ENCODE results near the gene SSBP3.

The SSBP3 gene

DNA sequence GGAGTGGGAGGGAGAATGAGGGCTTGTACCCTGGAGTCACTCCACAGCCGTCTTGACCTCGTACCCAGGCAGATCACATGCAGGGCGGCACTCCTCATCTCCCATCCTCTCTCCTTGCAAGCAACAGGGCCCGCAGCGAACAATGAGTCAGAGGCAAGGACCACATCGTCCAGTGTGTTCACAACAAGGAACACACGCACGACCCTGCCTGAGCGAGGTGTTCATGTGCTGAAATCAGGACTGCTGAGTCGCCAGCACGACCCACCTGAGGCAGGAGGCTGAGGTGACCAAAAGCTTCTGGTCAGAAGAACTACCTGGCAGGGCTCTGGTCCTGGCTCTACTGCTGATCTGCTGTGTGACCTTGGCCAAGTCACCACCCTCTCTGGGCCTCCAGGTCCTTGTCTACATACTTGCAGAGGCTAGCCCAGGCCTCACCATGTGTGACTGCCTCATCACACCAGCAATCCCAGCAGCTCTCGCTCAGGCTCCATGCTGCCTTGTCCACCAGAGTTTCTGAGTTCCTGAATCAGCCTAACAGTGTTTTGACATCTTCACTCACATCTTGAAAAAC, 78.0 kb downstream of the SSBP3 start:
- no peak for DNase-seq

DNA sequence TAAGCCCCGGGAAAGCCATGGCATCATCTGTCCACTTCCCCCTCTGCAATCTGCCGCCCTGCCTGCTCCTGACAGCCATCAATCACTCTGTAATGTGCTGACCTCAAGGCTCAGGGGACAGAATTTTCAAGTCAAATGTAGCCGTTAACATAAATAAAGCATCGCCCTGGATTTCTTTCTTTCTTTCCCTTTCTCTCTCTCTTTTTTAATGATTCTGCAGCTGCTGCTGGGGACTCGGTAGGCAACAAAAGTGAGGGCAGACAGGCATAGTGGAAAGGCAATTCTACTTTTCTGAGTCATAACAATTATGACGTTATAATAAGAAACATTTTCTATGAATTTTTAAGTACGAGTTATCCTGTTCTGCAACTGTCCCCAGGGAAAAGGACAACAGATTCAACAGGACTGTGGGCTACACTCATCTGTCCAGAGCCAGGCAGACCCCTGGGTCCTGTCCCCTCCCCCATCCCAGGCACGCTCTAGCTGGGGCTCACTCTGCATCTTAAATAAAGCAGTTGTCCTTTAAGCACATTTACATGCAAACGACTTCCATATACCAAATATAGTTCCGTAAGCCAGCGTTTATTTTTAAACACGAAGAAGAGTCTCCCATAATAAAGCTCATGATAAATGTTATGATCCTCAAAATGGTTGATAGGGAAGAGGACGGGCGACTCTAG, 78.7 kb downstream of the SSBP3 start:
- DNase-seq: no peak

DNA sequence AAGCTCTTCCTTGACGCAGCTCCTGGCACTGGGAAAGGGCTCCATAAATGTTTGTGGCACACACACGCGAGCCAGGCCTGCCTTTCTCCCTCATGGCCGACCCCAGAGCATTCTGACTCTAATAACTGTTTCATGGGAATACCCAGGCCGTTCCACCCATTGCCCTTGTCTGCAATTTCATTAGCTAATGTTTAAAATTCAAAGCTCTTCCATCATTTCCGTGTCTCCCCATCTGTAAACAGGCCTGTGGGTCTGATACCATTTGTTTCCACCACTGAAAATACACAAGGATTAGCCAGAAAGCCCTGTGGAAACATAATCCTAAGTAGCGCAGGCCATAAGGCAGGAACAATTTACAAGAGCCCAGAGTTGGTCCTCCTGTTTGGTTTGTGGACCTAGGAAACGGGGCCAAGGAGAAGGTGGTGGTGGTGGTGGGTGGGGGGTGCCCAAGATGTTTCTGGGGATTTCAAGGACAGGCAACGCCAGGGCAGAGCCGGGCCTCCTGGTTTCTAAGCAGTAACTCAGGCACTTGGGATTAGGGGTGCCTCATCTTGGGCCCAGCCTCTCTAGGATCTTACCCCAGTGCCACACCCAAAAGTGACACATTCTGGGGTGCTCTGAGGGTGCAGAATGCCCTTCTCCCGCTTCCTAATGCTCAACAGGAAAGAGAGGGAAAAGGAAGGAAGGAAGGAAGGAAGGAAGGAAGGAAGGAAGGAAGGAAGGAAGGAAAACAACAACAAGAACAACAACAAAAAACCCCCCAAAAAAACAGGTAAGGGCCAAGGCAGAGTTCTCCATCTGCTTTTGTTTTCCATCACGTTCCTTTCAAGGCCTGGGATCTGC, 79.4 kb downstream of the SSBP3 start:
- DNase-seq: no peak

DNA sequence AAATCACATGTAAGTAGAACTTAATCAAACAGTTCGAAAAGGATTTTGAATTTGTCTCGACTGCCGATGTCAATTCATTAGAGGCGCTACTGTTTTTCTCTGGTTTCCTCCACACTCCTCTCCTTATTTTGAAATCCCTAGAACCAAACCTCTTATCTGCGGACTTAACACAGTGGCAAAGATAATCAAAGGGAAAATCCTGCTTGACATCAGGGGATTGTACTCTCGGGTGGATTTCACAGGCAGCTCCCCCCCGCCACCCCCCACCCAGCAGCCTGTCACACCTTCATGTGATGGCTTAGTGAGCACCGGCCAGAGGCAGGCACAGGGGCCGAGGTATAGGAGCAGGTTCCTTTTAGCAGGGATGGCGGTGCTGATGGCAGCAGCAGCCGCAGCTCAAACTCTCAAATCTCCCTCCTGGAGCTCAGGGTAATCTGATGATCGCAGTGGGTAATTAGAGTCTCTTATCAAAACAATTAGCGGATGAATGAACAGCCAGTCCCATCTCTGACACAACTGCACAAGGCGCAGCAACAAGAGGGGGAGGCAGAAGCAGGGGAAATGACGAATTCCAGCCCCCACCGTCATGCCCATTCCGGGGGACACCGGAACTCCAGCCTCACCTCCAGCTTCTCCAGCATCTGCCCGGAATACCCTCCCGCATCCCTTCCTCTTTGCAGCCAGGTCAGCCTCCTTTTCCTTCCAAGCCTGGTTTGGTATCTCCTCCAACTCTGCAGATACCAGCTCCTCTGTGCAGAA, 80.3 kb downstream of the SSBP3 start:
- DNase-seq: no peak

DNA sequence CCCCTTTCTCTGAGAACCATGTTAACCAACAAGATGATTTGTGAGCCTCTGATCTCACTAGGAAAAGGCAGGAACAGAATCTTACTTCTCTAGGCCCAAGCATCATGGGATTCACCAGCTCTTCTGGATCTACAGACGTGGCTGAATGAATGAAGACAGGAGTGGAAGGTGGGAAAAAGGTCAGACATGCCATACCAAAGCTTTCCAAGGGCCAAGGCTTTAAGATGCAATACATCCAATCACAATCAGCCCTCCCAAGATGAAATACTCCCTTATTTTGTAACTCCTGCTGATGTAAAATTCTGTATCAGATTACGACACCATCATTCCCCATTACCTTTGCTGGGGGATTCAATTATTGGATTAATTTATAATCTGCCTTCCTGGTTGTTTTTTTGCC, 80.9 kb downstream of the SSBP3 start:
- no peak for DNase-seq

DNA sequence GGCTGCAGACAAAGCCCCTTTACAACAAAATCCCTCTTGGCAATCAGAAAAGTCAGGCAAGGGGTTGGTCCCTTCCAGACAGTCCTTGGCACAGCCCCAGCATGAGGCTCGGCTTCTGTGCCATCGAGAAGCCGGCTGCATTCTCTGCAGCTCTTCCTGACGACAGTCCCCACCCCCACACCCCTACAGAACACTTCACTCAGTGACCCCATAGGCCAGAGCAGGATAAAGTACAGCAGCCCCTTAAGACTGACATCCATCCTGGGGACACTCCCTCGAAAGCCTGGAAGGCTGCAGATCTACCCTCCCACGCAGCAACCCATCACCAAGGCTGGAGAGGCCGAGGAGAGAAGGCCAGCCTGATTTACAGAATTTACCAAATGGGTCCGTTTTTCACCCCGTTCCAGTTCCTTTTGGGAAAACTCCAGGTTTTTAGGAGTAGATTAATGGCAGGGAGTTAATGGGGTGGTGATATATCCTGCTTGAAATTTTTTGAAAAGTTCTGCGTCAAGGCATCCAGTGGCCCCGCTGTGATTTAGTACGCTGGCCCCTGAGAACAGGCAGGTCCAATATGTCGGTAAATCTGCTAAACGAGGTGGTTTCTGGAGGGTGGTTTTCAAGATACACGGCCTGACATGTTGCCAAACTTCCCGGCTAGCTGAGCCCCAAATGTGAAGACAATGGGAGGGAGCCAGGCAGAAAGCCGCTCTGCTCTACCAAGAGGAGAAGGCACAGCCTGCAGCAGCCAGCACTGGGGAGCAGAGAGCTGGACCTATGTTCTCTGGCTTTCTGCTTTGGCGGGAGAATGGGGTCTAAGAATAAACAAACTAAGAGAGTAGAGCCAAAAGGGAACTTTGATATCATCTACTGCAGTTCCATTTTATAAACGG, 81.7 kb downstream of the SSBP3 start:
- DNase-seq: no peak

DNA sequence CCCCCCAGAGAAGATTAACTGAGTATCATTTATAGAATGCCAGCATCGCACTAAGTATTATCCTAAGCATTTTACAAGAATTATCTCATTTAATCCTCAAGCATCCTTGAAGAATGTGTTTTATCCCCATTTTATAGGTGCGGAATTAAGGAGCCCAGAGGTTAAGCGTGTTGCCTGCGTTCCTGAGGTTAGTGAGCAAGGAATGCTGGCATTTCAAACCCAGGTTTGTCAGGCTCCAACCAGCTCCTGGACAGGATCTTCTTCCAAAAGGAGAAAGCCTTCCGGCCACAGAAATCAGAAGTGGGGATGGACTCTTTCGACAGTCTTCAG, 82.3 kb downstream of the SSBP3 start:
- no peak for DNase-seq

DNA sequence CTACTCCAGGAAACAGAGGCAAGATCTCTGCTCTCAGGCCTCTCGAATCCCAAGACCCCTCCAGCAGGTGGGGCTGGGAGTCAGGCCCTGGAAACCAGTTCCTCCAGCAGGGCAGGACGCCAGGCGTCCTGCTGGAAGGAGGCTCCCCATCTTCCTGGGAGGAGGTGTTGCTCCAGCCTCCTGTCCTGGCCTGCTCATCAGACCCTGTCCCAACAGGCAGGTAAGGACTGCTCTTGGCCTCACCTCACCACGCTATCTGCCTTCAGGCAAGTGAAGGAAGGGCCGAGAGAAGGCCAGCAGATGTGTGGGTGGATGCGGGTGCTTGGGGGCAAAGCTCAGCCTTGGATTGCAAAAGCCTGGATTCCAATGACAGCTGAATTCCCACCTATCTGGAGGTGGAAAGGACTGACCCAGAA, 82.9 kb downstream of the SSBP3 start:
- DNase-seq: no peak

DNA sequence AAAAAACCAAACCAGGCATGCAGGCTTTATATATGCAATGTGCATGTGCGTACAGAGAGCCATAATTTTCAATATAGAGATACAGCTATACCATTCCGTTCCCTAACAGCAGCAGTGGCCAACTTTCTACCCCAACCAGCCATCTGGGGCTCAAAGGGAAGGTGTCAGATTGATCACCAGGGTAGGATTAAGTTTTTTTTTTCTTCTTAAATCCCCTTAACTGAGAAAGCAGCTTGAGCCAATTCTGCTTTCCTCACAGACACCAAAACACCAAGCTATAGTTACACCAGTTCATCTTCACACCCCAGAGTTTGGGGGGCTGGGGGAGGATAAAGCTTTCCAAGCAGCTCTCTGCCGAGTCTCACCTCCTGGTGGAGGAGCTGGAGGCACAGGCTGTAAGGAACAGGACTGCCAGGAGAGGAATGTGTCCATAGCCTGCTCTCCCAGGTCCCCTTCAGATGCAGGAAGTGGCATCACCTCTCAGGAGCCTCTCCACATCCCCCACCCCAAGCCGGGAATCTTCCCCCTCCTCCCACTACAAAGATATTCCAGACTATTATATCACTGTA, 87.9 kb downstream of the SSBP3 start:
- DNase-seq: no peak

DNA sequence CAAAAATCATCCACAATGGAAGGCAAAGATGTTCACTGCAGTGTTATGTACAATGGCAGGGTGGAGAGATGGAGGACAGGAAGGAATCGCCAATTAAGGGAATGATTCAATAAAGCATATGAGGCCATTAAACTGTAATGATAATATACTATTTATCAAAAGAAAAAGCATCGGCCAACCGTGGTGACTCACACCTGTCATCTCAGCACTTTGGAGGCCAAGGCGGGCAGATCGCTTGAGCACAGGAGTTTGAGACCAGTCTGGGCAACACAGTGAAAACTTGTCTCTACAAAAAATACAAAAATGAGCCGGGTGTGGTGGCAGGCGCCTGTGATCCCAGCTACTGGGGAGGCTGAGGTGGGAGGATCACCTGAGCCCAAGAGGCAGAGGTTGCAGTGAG, 89.1 kb downstream of the SSBP3 start:
- DNase-seq: no peak

DNA sequence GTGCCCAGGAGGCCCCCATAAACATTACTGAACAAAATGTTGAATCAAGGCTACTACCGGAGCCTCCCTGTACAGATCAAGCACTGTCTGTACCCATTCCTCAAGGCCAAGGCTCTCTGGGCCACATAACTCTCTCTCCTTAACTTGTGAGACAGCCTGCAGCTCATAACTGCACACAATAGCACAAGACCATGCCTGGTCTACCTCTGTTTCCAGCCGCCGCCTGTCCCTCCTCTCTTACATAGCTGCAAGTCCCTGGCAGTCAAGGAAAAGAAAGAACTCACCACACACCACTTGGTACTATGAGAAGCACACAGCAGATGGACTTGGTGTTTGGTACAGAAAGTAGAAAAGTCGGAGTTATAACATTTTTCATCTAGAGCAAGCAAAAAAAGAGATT, 91.1 kb downstream of the SSBP3 start:
- no peak for DNase-seq

DNA sequence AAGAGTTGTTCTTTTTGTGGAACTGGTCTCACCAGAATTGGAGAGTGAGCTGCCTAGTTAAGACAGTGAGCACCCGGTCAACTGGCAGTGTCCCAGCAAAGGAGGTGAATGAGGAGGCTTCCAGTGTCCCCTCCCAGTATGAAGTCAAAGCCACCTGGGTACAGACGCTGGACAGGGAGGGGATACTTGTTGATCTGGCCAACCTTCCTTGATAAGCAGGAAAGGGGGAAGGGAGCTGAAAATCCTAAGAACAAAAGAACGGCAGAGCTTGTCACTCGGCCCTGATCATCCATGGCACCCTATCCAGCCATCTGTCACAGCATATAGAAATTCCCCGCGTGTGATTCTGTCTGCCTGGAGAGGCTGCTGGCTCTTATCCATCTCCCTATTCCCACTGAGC, 91.5 kb downstream of the SSBP3 start:
- no peak for DNase-seq

DNA sequence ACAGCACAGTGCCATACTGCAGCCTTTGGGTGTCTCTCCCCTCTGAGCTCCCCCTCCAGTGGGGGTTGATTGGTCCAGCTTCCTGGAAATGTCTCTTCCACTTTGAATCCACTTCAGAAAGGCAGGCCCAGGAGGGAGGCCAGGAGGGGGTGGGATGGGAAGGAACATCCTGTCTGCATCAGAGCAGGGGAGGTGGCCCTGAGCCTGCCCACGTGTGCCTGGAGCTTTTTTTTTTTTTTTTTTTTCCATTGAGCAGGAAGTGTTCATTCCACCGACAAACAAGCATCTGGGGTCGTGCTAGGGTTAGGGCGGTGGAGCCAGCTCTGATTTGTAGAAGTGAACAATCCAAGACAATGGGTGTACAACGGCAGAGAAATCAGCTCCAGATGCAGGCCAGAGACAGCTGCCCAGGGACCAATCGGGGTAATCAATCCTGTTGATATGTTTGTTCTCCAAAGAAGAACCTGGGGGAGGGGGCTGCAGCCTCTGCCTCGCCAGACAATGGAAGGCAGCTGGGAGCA, 93.3 kb downstream of the SSBP3 start:
- no peak for DNase-seq

DNA sequence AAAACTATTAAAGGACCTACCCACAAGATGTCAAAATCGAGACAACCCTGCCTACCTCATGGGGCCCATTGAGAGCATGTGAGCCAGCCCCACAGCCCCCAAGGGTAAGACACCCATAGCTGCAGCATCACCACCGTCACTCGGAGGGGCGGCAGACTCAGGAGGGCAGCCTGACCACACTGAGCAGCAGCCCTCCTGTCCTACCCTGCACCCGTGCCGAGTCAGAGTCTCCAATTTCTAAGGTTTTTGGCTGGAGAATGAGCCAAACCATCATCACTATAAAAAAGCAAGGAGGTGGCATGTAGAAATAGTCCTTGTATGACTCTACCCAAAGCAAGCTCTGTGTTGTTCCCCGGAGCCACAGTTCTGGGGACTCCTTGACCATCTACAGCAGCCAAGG, 94.7 kb downstream of the SSBP3 start:
- no peak for DNase-seq

DNA sequence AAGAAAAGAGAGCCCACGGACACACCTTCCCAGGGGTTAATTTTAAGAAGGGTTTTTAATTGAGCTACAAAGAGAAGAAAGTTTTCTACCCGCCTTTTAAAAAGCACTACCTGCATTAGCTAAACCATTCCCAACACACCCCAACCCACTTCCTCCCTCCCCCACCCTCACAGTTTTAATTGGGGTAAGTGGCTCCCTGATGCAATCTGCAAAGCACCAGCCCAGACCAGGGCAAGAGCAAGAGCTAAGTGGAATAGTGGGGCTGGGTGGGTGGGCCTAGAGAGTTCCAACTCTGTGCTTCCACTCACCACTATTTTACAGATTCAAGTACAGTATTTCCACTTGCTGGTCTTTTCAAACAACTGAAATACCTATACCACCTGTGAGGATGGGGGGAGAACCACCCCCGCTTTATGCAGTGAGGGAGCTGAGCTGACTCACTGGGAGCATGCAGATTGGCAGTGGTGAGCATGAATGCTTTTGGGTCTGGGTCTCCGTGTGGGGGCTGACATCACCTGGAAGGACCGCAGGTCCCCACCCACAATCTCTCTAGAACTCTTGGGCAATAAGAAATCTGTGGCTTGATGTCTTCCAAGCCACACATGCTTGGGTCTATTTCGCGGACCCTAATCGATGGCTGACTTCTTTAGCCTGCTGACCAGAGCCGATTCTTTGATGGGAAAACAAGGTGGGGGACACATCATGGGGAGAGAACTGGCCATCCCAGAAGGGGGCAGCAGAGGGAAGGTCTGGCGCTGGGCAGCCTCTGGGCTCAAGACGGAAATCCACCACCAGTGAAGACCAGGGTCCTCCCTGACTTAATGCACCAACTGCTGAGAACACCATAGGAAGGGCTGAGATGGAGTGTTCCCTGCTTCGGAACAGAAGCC, 95.5 kb downstream of the SSBP3 start:
- no peak for DNase-seq

DNA sequence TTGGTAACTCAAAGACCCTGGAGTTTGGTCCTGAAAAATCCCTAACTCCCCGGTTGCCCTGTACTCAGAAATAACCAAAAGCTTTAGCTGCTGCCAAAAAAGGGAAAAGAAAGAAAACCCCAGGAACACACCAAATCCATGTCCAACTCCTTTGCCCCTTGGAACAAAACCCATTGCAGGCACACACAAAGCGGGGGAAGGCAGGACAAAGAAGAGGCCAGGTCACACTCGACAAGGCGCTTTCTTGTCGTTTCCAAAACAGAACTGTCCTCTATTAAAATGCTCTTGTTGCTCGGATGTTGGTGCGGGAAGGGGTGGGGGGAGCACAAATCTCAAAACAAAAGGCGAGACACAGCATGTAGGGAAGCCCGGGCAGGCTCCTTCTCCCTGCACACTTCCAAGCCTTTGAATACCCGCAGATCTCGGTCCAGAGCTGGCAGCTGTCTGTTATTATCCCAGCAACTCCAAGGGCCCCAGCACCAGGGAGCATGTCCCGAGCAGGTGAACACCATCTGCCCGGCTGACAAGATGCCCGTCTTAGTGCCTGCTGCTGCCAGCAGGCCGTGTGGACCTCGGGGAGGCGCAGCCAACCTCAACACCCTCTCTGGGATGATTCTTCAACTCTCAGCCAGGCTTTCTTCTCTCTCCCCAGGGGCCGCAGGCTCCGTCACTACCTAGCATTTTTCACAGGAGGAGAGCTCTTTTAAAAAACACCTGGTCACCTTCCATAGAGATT, 96.4 kb downstream of the SSBP3 start:
- no peak for DNase-seq

DNA sequence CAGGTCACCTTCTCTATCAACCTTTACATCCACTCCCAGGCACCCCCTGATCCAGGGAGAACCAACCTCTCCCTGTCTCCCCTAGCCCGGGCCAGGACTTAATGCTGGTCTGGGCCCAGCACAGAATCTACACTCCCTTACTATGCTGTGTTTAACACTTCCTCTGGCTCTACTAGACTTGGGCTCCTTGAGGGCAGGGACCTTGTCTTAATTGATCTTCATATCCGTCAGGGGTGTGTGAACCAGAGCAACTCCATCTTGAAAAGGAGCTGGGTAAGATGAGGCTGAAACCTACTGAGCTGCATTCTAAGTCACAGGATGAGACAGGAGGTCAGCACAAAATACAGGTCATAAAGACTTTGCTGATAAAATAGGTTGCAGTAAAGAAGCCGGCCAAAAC, 98.9 kb downstream of the SSBP3 start:
- DNase-seq: no peak

DNA sequence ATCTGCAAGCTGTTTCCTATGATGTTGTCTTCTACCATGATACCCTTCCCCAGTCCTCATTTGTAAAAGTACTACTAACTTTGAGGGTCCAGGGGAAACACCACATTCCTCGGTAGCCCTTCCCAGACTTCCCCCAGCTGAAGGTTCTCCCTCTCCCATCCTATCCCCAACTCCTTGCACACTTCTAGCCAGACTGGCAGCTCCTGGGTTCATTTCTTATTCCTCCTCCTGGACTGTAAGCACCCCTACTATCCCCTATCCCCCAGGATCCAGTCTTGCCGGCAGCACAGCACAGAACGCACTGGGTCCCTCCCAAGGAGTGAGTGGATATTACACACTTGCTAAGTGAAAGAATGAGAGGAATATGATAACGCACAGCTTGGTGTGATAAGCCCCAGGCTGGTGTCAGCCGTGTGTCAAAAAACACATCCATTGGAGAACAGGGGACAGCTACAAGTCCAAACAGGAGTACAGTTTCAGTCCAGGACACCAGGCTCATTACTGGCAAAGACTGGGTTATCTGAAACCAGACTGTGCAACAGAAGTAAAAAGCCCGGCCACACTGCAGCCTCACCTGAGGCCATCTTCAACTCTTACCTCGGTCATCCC, 100.2 kb downstream of the SSBP3 start:
- no peak for DNase-seq

DNA sequence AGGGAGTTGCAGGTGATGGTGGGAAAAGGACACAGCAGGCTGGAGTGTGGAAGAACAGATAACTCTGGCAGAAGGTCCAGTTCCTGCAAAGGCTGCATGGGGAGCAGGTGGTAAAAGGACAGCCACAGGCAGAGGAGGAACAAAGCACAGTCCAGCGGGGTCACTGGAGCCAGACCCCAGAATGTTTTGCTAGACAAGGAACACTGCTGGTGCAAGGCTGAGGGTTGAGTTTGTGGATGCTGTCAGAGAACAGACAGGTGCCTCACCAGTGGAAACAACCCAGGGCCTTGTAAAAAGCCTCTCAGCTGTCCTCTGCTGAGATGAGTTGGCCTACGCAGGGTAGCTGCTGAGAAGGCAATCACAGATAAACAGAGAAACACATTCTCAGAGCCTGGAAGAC, 101.7 kb downstream of the SSBP3 start:
- no peak for DNase-seq
